ENCODE results near the gene MRPL17.

- TF ChIP-seq RAD21 (IDR thresholded peaks at IDR 0.05; ENCODE audit: low read depth) (no peak), FOSL1 (IDR thresholded peaks at IDR 0.05; ENCODE audit: low read depth) (no peak)
Measured at GRCh38 chr11:6674862-6675261, 8.3 kb downstream of the MRPL17 start.
